Measurements from ENCODE around the gene PEAK1. TPM values are rescaled to one million over a fixed set of nuclear protein-coding genes. Genes with fewer than 3 reads are reported as not detected.

The PEAK1 gene
- total RNA-seq, 4 donors from 2014 or later, result 31.0 to 49.3 (median 35.0) TPM

DNA sequence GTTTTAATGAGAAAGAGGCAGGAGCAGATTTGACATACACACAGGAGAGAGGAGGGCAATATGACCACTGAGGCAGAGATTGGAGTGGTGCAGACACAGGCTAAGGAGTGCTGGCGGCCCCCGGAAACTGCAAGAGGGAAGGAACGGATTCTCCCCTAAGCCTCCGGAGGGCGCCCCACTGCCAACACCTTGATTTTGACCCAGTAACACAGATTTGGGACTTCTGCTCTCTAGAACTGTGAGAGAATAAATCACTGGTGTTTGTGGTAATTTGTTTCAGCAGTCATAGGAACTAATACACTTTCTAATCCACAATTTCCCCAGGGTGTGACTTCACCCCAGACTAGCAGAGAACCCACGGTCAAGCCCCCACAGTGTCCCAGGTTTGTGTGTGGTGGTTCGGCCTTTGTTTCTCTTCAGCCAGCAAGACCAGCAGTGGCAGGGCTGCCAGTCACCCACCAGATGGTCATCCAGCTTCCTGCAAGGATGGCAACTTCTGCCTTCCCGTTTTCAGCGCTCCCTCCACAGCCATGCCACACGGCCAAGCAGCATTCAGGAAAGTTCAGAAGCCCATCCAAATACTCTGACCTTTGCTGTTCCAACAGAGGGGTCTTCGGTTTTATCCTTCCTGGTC is 325.4 kb downstream of the PEAK1 start:
- DNase-seq, result no peak
- WGBS, 2 donors, result 80 to 91% methylated on average over 11 of the region's 11 CpGs
- H3K4me1 ChIP-seq, result no peaks in the 10 kb centered on the region
- H3K4me3 ChIP-seq (replicated peaks in 1 of 3), result no peak overlapping the region
- no peaks in the 10 kb centered on the region for H3K36me3 ChIP-seq
- H3K27ac ChIP-seq, result no peak overlapping the region
- TF ChIP-seq, protein P1, sequence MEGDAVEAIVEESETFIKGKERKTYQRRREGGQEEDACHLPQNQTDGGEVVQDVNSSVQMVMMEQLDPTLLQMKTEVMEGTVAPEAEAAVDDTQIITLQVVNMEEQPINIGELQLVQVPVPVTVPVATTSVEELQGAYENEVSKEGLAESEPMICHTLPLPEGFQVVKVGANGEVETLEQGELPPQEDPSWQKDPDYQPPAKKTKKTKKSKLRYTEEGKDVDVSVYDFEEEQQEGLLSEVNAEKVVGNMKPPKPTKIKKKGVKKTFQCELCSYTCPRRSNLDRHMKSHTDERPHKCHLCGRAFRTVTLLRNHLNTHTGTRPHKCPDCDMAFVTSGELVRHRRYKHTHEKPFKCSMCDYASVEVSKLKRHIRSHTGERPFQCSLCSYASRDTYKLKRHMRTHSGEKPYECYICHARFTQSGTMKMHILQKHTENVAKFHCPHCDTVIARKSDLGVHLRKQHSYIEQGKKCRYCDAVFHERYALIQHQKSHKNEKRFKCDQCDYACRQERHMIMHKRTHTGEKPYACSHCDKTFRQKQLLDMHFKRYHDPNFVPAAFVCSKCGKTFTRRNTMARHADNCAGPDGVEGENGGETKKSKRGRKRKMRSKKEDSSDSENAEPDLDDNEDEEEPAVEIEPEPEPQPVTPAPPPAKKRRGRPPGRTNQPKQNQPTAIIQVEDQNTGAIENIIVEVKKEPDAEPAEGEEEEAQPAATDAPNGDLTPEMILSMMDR (IDR thresholded peaks at IDR 0.05), result no peak
- no peak for TF ChIP-seq POLR2A (IDR thresholded peaks at IDR 0.05)
- no peaks in the 10 kb centered on the region for H3K9me3 ChIP-seq
- H3K27me3 ChIP-seq, result no peaks in the 10 kb centered on the region
- intact Hi-C loops (cut with DNase I), result no loop called here

DNA sequence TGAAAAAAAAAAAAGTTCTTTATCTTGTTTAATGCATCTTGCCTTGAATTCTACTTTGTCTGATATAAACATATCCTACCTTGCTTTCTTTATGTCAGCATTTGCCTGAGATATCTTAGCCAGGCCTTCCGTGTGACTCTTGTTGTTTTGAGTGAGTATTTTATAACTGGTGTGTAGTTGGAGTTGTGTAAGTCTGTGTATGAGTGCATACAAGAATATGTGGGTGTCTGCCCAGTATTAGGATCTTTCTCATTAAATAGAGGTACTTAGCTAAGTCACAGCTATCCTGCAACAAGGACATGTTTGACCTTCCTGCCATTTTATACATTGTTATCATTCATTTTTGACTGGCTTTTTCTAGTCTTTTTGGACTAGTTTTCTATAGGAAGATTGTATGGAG is 326.5 kb downstream of the PEAK1 start:
- Histone ChIP-seq H3K4me1 (no peaks in the 10 kb centered on the region), H3K4me3 (replicated peaks in 1 of 3) (no peak overlapping the region), H3K27me3 (no peaks in the 10 kb centered on the region), H3K9me3 (no peaks in the 10 kb centered on the region), H3K36me3 (no peaks in the 10 kb centered on the region), H3K27ac (no peak overlapping the region)
- intact Hi-C loops (cut with DNase I), result no loop called here
- TF ChIP-seq, protein P1 (IDR thresholded peaks at IDR 0.05), result no peak
- no peak for TF ChIP-seq POLR2A (IDR thresholded peaks at IDR 0.05)
- WGBS, 2 donors, result 92 to 97% methylated on average over 1 of the region's 1 CpG
- DNase-seq, result no peak

GRCh38 chr15:77091097-77091496 is 328.8 kb downstream of the PEAK1 start:
- H3K27ac ChIP-seq, result no peak overlapping the region
- H3K4me3 ChIP-seq (replicated peaks in 1 of 3), result no peak overlapping the region
- DNase-seq, result no peak
- H3K36me3 ChIP-seq, result no peaks in the 10 kb centered on the region
- TF ChIP-seq POLR2A (IDR thresholded peaks at IDR 0.05), result no peak
- TF ChIP-seq, protein P1 (IDR thresholded peaks at IDR 0.05), result no peak
- intact Hi-C loops (cut with DNase I), result no loop called here
- H3K9me3 ChIP-seq, result no peaks in the 10 kb centered on the region
- no peaks in the 10 kb centered on the region for H3K27me3 ChIP-seq
- H3K4me1 ChIP-seq, result no peaks in the 10 kb centered on the region
- WGBS, 2 donors, result 88 to 92% methylated on average over 2 of the region's 2 CpGs

DNA sequence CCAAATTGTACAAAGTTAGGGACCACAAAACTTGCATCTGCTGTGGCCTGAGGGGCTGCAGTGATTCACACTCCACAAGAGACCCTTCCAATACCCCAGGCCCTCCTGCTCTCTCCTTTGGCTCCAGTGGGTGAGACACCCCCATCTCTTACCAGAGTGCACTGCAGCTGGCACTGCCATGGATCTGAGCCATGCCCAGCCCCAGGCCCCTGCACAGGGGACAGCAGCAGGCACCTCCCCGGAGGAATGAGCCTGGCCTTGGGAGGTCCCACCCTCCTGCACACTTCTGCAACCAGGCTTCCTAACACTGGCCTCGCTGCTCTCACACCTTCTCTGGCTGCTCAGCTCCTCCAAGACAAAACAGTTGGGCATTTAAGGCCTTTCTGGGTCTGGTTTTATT is 332.7 kb downstream of the PEAK1 start:
- no peaks in the 10 kb centered on the region for H3K36me3 ChIP-seq
- H3K4me1 ChIP-seq, result peaks cover 0 to 6% of the 10 kb centered on the region in 2 donors
- 88 to 90% methylated on average over 2 of the region's 2 CpGs for WGBS, 2 donors
- no peak for DNase-seq
- intact Hi-C loops (cut with DNase I), result no loop called here
- TF ChIP-seq, protein P1 (IDR thresholded peaks at IDR 0.05), result no peak
- no peak for TF ChIP-seq POLR2A (IDR thresholded peaks at IDR 0.05)
- no peak overlapping the region for H3K4me3 ChIP-seq (replicated peaks in 1 of 3)
- no peaks in the 10 kb centered on the region for H3K9me3 ChIP-seq
- no peak overlapping the region for H3K27ac ChIP-seq
- H3K27me3 ChIP-seq, result no peaks in the 10 kb centered on the region

GRCh38 chr15:77085297-77085696 is 334.6 kb downstream of the PEAK1 start:
- Histone ChIP-seq H3K36me3 (no peaks in the 10 kb centered on the region), H3K4me1 (peaks cover 0 to 6% of the 10 kb centered on the region in 2 donors), H3K27me3 (no peaks in the 10 kb centered on the region), H3K4me3 (replicated peaks in 1 of 3) (no peak overlapping the region), H3K9me3 (no peaks in the 10 kb centered on the region), H3K27ac (no peak overlapping the region)
- TF ChIP-seq, protein P1 (IDR thresholded peaks at IDR 0.05), result no peak
- TF ChIP-seq POLR2A (IDR thresholded peaks at IDR 0.05), result no peak
- DNase-seq, result no peak
- 47 to 73% methylated on average over 2 of the region's 2 CpGs for WGBS, 2 donors
- intact Hi-C loops (cut with DNase I), result no loop called here
